H1 (cell line): ENCODE measurements around the gene SP1. TPM values are rescaled to one million over a fixed set of nuclear protein-coding genes. Genes with fewer than 3 reads are reported as not detected.

ENCODE experiments used
- CTCF ChIA-PET: fragments of 300-600 bp; sonication (Branson Sonifier 250); formaldehyde crosslinking; loops from one replicate; lab custom pipeline; 2021; ENCODE audit not compliant: partially characterized antibody; lab: Charles Lee
- POLR2A ChIA-PET: fragments of 300-600 bp; sonication (Branson Sonifier 250); formaldehyde crosslinking; loops from one replicate; lab custom pipeline; 2021; ENCODE audit warnings: inconsistent platforms; ENCODE audit not compliant: partially characterized antibody; lab: Charles Lee
- DNase-seq, 2 experiments: peaks; one replicate each; pipeline versions ENCODE4 v3.0.0 to v3.0.0-alpha.2; 2010 to 2022; ENCODE audit warnings: low spot score in 2 of 2, low read depth in 1 of 2, mixed read lengths in 1 of 2
- FAIRE-seq: peaks from 2 replicates; lab custom pipeline; 2011; peaks lifted over from hg19 to GRCh38; lab: Jason Lieb, UNC
- H2AFZ ChIP-seq: 2 replicates; pipeline ENCODE4 v1.8.1; 2012; ENCODE audit warnings: low read length, inconsistent platforms
- H2AK5ac ChIP-seq: 2 replicates; pipeline ENCODE4 v1.6.1; 2013; ENCODE audit warnings: low read depth, low read length
- H2BK120ac ChIP-seq: replicated peaks from 2 replicates; pipeline ENCODE3; 2013; ENCODE audit warnings: low read depth, low read length, inconsistent platforms
- H2BK12ac ChIP-seq: 2 replicates; pipeline ENCODE4 v1.6.1; 2013; ENCODE audit warnings: low read depth, low read length
- H2BK15ac ChIP-seq: 2 replicates; pipeline ENCODE4 v1.6.1; 2013; ENCODE audit warnings: low read length
- H2BK20ac ChIP-seq: 2 replicates; pipeline ENCODE4 v1.6.1; 2013; ENCODE audit warnings: low read length
- H2BK5ac ChIP-seq: 2 replicates; pipeline ENCODE4 v1.6.1; 2013; ENCODE audit warnings: low read depth, low read length
- H3K14ac ChIP-seq: 2 replicates; pipeline ENCODE4 v1.6.1; 2013; ENCODE audit warnings: inconsistent platforms; ENCODE audit not compliant: insufficient read length
- H3K18ac ChIP-seq: 2 replicates; pipeline ENCODE4 v1.6.1; 2013; ENCODE audit warnings: low read length; ENCODE audit errors: extremely low read depth
- H3K23ac ChIP-seq: 2 replicates; pipeline ENCODE4 v1.6.1; 2013; ENCODE audit warnings: inconsistent platforms; ENCODE audit not compliant: insufficient read length
- H3K23me2 ChIP-seq: 2 replicates; pipeline ENCODE4 v1.6.1; 2013; ENCODE audit warnings: low read depth, low read length
- H3K27ac ChIP-seq: 2 replicates; pipeline ENCODE4 v1.6.1; 2011; ENCODE audit warnings: low read depth, low read length, inconsistent platforms
- H3K27me3 ChIP-seq, 4 experiments: replicated peaks in 1 of 4; 1 replicate in 1 of 4; 2 replicates in 3 of 4; pipeline versions ENCODE4 v1.6.1 to v1.8.1; 2011 to 2013; ENCODE audit warnings: low read length in 3 of 4, mild to moderate bottlenecking in 3 of 4, inconsistent platforms in 2 of 4, mixed read lengths in 2 of 4, moderate library complexity in 1 of 4; ENCODE audit not compliant: control insufficient read depth in 3 of 4, insufficient read depth in 3 of 4; ENCODE audit errors: extremely low read depth in 1 of 4
- H3K36me3 ChIP-seq, 4 experiments: 2 replicates each; pipeline versions ENCODE4 v1.6.1 to v1.8.1; 2011 to 2013; ENCODE audit warnings: mild to moderate bottlenecking in 4 of 4, low read length in 3 of 4, moderate library complexity in 2 of 4, control low read depth in 1 of 4, inconsistent platforms in 1 of 4; ENCODE audit not compliant: insufficient read depth in 4 of 4, control insufficient read depth in 2 of 4
- H3K4ac ChIP-seq: replicated peaks from 2 replicates; pipeline ENCODE3; 2013; ENCODE audit warnings: low read length, low read depth, mixed read lengths, inconsistent platforms; ENCODE audit not compliant: insufficient read length
- H3K4me1 ChIP-seq, 4 experiments: replicated peaks in 1 of 4; 1 replicate in 1 of 4; 2 replicates in 3 of 4; pipeline versions ENCODE4 v1.6.1 to v1.8.1; 2011 to 2013; ENCODE audit warnings: low read length in 3 of 4, inconsistent platforms in 2 of 4, mixed read lengths in 1 of 4; ENCODE audit not compliant: insufficient read depth in 4 of 4, control insufficient read depth in 3 of 4
- H3K4me2 ChIP-seq, 2 experiments: 2 replicates each; pipeline versions ENCODE4 v1.6.1 to v1.8.1; 2011 to 2013; ENCODE audit warnings: low read depth in 2 of 2, low read length in 2 of 2, control low read depth in 1 of 2, inconsistent platforms in 1 of 2, mild to moderate bottlenecking in 1 of 2; ENCODE audit not compliant: insufficient read depth in 1 of 2
- H3K4me3 ChIP-seq, 4 experiments: fragments of 200-600, 300-600 bp in 1 of 4; sonication (generic), shearing (Covaris generic), sonication (Bioruptor Twin) in 1 of 4; 2 replicates each; pipeline versions ENCODE4 v1.5.1 to v1.8.1; 2011 to 2016; ENCODE audit warnings: low read length in 4 of 4, low read depth in 3 of 4, control low read depth in 2 of 4, inconsistent platforms in 2 of 4, mild to moderate bottlenecking in 2 of 4, mixed read lengths in 1 of 4, moderate library complexity in 1 of 4; ENCODE audit not compliant: insufficient read depth in 2 of 4; ENCODE audit errors: extremely low read depth in 1 of 4
- H3K56ac ChIP-seq: replicated peaks from 2 replicates; pipeline ENCODE3; 2013; ENCODE audit warnings: low read depth, mild to moderate bottlenecking, mixed read lengths, low read length, inconsistent platforms; ENCODE audit not compliant: insufficient read length
- H3K79me1 ChIP-seq: 2 replicates; pipeline ENCODE4 v1.6.1; 2013; ENCODE audit warnings: low read depth, low read length, control low read depth
- H3K79me2 ChIP-seq, 2 experiments: 2 replicates each; pipeline versions ENCODE4 v1.6.1 to v1.8.1; 2012 to 2013; ENCODE audit warnings: low read length in 2 of 2, mild to moderate bottlenecking in 2 of 2, inconsistent platforms in 1 of 2; ENCODE audit not compliant: insufficient read depth in 2 of 2, control insufficient read depth in 1 of 2
- H3K9ac ChIP-seq, 4 experiments: replicated peaks in 1 of 4; 1 replicate in 1 of 4; 2 replicates in 3 of 4; pipeline versions ENCODE4 v1.6.1 to v1.8.1; 2011 to 2013; ENCODE audit warnings: low read depth in 3 of 4, low read length in 3 of 4, control low read depth in 2 of 4, mild to moderate bottlenecking in 2 of 4, moderate library complexity in 2 of 4, inconsistent platforms in 1 of 4; ENCODE audit errors: extremely low read depth in 1 of 4
- H3K9me3 ChIP-seq, 2 experiments: 2 replicates each; pipeline versions ENCODE4 v1.6.1 to v1.8.1; 2012 to 2013; ENCODE audit warnings: mild to moderate bottlenecking in 2 of 2, moderate library complexity in 2 of 2, control low read depth in 1 of 2, inconsistent platforms in 1 of 2, low read depth in 1 of 2, low read length in 1 of 2, mixed read lengths in 1 of 2; ENCODE audit not compliant: insufficient read depth in 2 of 2
- H4K20me1 ChIP-seq, 2 experiments: replicated peaks in 1 of 2; 2 replicates each; pipeline versions ENCODE3 to v1.8.1; 2011 to 2013; ENCODE audit warnings: inconsistent platforms in 2 of 2, low read length in 2 of 2, mild to moderate bottlenecking in 1 of 2; ENCODE audit not compliant: insufficient read depth in 2 of 2, control insufficient read depth in 1 of 2
- H4K5ac ChIP-seq: 2 replicates; pipeline ENCODE4 v1.6.1; 2013; ENCODE audit warnings: low read length, low read depth, mixed read lengths, inconsistent platforms; ENCODE audit not compliant: insufficient read length
- H4K8ac ChIP-seq: 2 replicates; pipeline ENCODE4 v1.8.0; 2013; ENCODE audit warnings: mild to moderate bottlenecking, moderate library complexity, low read length, inconsistent platforms; ENCODE audit not compliant: insufficient read depth; ENCODE audit errors: extremely low read depth
- H4K91ac ChIP-seq: replicated peaks from 2 replicates; pipeline ENCODE3; 2013; ENCODE audit warnings: low read length, mixed read lengths, inconsistent platforms; ENCODE audit not compliant: insufficient read length
- FOSL1 ChIP-seq: IDR thresholded peaks from 2 replicates; pipeline ENCODE4 v1.6.1; 2011; ENCODE audit warnings: mild to moderate bottlenecking, low read depth, low read length, moderate library complexity; ENCODE audit not compliant: insufficient read depth
- GTF2F1 ChIP-seq: IDR thresholded peaks from 2 replicates; pipeline ENCODE4 v1.6.1; 2012; ENCODE audit warnings: low read depth, low read length, improper control_type of control experiment, borderline replicate concordance
- POLR2A ChIP-seq, 2 experiments: IDR thresholded peaks; 1 replicate in 1 of 2; 2 replicates in 1 of 2; pipeline ENCODE4 v1.6.1; 2011; ENCODE audit warnings: low read depth in 2 of 2, low read length in 2 of 2, mild to moderate bottlenecking in 2 of 2; ENCODE audit errors: control extremely low read depth in 1 of 2
- RAD21 ChIP-seq, 2 experiments: IDR thresholded peaks in 1 of 2; conservative IDR thresholded peaks in 1 of 2; 2 replicates each; pipeline ENCODE4 v1.6.1; 2011; ENCODE audit warnings: low read depth in 2 of 2, low read length in 2 of 2, improper control_type of control experiment in 1 of 2, inconsistent platforms in 1 of 2, mild to moderate bottlenecking in 1 of 2, moderate library complexity in 1 of 2
- RBBP5 ChIP-seq: IDR thresholded peaks from 2 replicates; pipeline ENCODE4 v1.7.1; 2012; ENCODE audit warnings: low read depth, mild to moderate bottlenecking, inconsistent platforms, low read length, moderate library complexity, borderline replicate concordance
- RFX5 ChIP-seq: IDR thresholded peaks from 2 replicates; pipeline ENCODE4 v1.6.1; 2011; ENCODE audit warnings: low read depth, low read length, improper control_type of control experiment, borderline replicate concordance
- RNF2 ChIP-seq: fragments of 200-900, 300-1000 bp; sonication (generic); IDR thresholded peaks from 2 replicates; pipeline ENCODE4 v1.7.1; 2016; ENCODE audit warnings: borderline replicate concordance, low read depth, mild to moderate bottlenecking, antibody characterized with exemption, low read length; ENCODE audit not compliant: poor library complexity, severe bottlenecking; ENCODE audit errors: missing control alignments
- RXRA ChIP-seq: IDR thresholded peaks from 2 replicates; pipeline ENCODE4 v1.6.1; 2011; ENCODE audit warnings: low read depth, mild to moderate bottlenecking, low read length, moderate library complexity; ENCODE audit not compliant: insufficient read depth
- SIRT6 ChIP-seq: IDR thresholded peaks from one replicate; pipeline ENCODE4 v1.7.1; 2012; ENCODE audit warnings: low read length, inconsistent platforms
- SIX5 ChIP-seq: IDR thresholded peaks from 2 replicates; pipeline ENCODE4 v1.6.1; 2011; ENCODE audit warnings: mild to moderate bottlenecking, low read depth, low read length
- TCF12 ChIP-seq: IDR thresholded peaks from 2 replicates; pipeline ENCODE4 v1.6.1; 2011; ENCODE audit warnings: low read depth, mild to moderate bottlenecking, low read length
- WGBS, 2 experiments: shearing (Covaris generic) in 1 of 2; methylation state at CpG; one replicate each; pipeline versions ENCODE4 v1.1.6 to v1.1.7; 2013 to 2015; ENCODE audit warnings: low lambda C conversion rate in 2 of 2, mixed read lengths in 2 of 2, inconsistent platforms in 1 of 2, low coverage in 1 of 2, missing lambda C conversion rate in 1 of 2; ENCODE audit not compliant: insufficient replicate concordance in 2 of 2, insufficient coverage in 1 of 2, insufficient read length in 1 of 2; ENCODE audit errors: extremely low coverage in 1 of 2, missing lambda C conversion rate in 1 of 2; 5-methylcytosine and 5-hydroxymethylcytosine counted together
- polyA plus RNA-seq, 7 experiments: library from polyadenylated mRNA; depleted of rRNA in 3 of 7; stranded (reverse) in 5 of 7; unstranded in 2 of 7; fragments of >200 nt in 5 of 7; fragments of 200-250 nt in 2 of 7; gene quantifications; 1 replicate in 5 of 7; 2 replicates in 1 of 7; 4 replicates in 1 of 7; pipeline versions ENCODE4 v1.2.1 to v1.2.3, GENCODE V29; 2011 to 2013; ENCODE audit warnings: missing spikeins in 2 of 7, mixed read lengths in 2 of 7
- total RNA-seq: library from RNA; stranded (reverse); fragmentation: NEBNext Ultra II Directional; extraction: Animal tissue kit (Norgen Biotek cat#: 25700); gene quantifications from 2 replicates; pipeline ENCODE4 v1.2.1, GENCODE V29; 2021

Gene SP1
- total and polyA plus RNA-seq, 2 of the 8 experiments (the other 6 are each of a cell fraction or from before 2014, with no cell fraction given): 50.7 to 75.2 TPM

DNA sequence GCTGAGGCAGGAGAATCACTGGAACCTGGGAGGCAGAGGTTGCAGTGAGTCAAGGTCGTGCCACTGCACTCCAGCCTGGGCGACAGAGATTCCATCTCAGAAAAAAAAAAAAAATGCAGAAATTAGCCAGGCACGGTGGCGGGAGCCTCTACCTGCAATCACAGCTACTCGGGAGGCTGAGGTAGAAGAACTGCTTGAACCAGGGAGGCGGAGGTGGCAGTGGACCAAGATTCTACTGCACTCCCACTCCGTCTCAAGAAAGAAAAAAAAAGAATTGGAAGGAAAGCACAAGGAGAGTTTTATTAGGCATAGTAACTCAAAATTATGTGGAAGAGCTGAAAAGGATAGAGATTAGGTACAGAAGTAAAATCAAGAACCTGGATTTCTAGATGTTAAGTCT is 22.9 kb downstream of the SP1 start:
- ChIA-PET POLR2A (interaction anchor here (0.8 to 1.9 kb wide), 3 partner anchors 9 to 70 kb away, joined by 3 to 5 read pairs (median 3); no protein-coding TSS in a partner anchor), CTCF (interaction anchor here (6.3 kb wide), 1 partner anchor 18 kb away, joined by 30 read pairs; no protein-coding TSS in a partner anchor)
- Histone ChIP-seq H2BK120ac (no peak overlapping the region), H3K4me2 (no peak overlapping the region), H3K56ac (no peak overlapping the region), H2BK15ac (no peak overlapping the region), H2BK20ac (no peak overlapping the region), H3K36me3 (peaks cover 0 to 12% (median 5%) of the 10 kb centered on the region in 4 experiments; a peak in 2 of 8 replicates), H3K27me3 (no peaks in the 10 kb centered on the region), H4K20me1 (no peaks in the 10 kb centered on the region), H3K27ac (no peak overlapping the region), H4K8ac (no peak overlapping the region), H3K23ac (no peak overlapping the region), H3K79me1 (no peaks in the 10 kb centered on the region), H3K79me2 (peaks cover 0 to 16% of the 10 kb centered on the region in 2 experiments; a peak in 2 of 4 replicates), H4K91ac (no peak overlapping the region), H2BK5ac (no peak overlapping the region), H3K4me3 (no peak overlapping the region), H2BK12ac (no peak overlapping the region), H3K4me1 (no peaks in the 10 kb centered on the region), H3K14ac (no peak overlapping the region), H2AFZ (no peak overlapping the region), H3K4ac (no peak overlapping the region), H3K23me2 (no peaks in the 10 kb centered on the region), H2AK5ac (no peak overlapping the region), H3K18ac (no peak overlapping the region), H3K9me3 (no peaks in the 10 kb centered on the region), H3K9ac (no peak overlapping the region), H4K5ac (no peak overlapping the region)
- no peak for FAIRE-seq
- WGBS, 2 experiments: 98% methylated on average over 5 of the region's 7 CpGs; no CpG with 5 or more reads in 1 of the 2 experiments
- no peak for DNase-seq
- TF ChIP-seq RAD21 (IDR thresholded peaks at IDR 0.05 in 1 of 2, conservative IDR thresholded peaks at IDR 0.05 in 1 of 2; ENCODE audit: low read depth in 2 of 2, low read length in 2 of 2) (no peak), GTF2F1 (no peak), RBBP5 (no peak), TCF12 (no peak), POLR2A (IDR thresholded peaks at IDR 0.05; ENCODE audit: control extremely low read depth in 1 of 2, low read depth in 2 of 2, low read length in 2 of 2) (no peak), SIRT6 (no peak), RXRA (no peak), RNF2 (no peak), FOSL1 (no peak), RFX5 (no peak), SIX5 (no peak)
